GM19328 (cell line): ENCODE data around the gene SNRPD1.
"Not testable (repeated sequence)": the region's sequence is repeated elsewhere in the genome, so short reads cannot be mapped to it uniquely, and the experiment has no call there.

Source experiments
- ATAC-seq: cut with Tn5 transposase; IDR thresholded peaks from one replicate; pipeline ENCODE4 v1.9.1; 2021; ENCODE audit warnings: mild to moderate bottlenecking, moderate library complexity; ENCODE audit not compliant: unreplicated experiment

SNRPD1 gene

GRCh38 chr18:21634588-21635199 lies 22.6 kb downstream of the SNRPD1 start:
- ATAC-seq, result no peak

- ATAC-seq, result no peak
Observed at GRCh38 chr18:21636769-21637168, 24.7 kb downstream of the SNRPD1 start.

- no peak for ATAC-seq
Observed at GRCh38 chr18:21638822-21639221, 26.7 kb downstream of the SNRPD1 start.

- not testable (repeated sequence) for ATAC-seq
Observed at GRCh38 chr18:21640375-21640774, 28.3 kb downstream of the SNRPD1 start.

GRCh38 chr18:21650311-21650710 lies 38.2 kb downstream of the SNRPD1 start:
- no peak for ATAC-seq

- no peak for ATAC-seq
Observed at GRCh38 chr18:21652073-21652472, 40.0 kb downstream of the SNRPD1 start.

- ATAC-seq, result no peak
Observed at GRCh38 chr18:21653361-21653760, 41.2 kb downstream of the SNRPD1 start.

GRCh38 chr18:21656402-21656801 lies 44.3 kb downstream of the SNRPD1 start:
- ATAC-seq, result no peak

GRCh38 chr18:21660078-21660477 lies 48.0 kb downstream of the SNRPD1 start:
- no peak for ATAC-seq

- ATAC-seq, result no peak
Observed at GRCh38 chr18:21662581-21662980, 50.5 kb downstream of the SNRPD1 start.

GRCh38 chr18:21663578-21663977 lies 51.5 kb downstream of the SNRPD1 start:
- ATAC-seq, result no peak

- no peak for ATAC-seq
Observed at GRCh38 chr18:21664069-21664468, 52.0 kb downstream of the SNRPD1 start.

GRCh38 chr18:21669736-21670285 lies 57.7 kb downstream of the SNRPD1 start:
- no peak for ATAC-seq

GRCh38 chr18:21672521-21673267 lies 60.6 kb downstream of the SNRPD1 start:
- ATAC-seq, result no peak

- ATAC-seq, result not testable (repeated sequence)
Observed at GRCh38 chr18:21675354-21675753, 63.2 kb downstream of the SNRPD1 start.

GRCh38 chr18:21678859-21679258 lies 66.7 kb downstream of the SNRPD1 start:
- ATAC-seq, result no peak

GRCh38 chr18:21680161-21680560 lies 68.0 kb downstream of the SNRPD1 start:
- no peak for ATAC-seq

GRCh38 chr18:21682371-21683051 lies 70.4 kb downstream of the SNRPD1 start:
- ATAC-seq, result peak; percentile 47
